ENCODE data around the gene UGT1A9. TPM values are rescaled to one million over a fixed set of nuclear protein-coding genes. Genes with fewer than 3 reads are reported as not detected.

UGT1A9 gene
- total RNA-seq, 1 donor from 2014 or later = not detected

GRCh38 chr2:233680361-233681045 lies 8.8 kb downstream of the UGT1A9 start:
- no peak for TF ChIP-seq CTCF (IDR thresholded peaks at IDR 0.05)
- Mint-ChIP-seq H3K27ac (no peak overlapping the region), H3K4me1 (peaks cover 13% of the 10 kb centered on the region), H3K27me3 (peaks cover 11% of the 10 kb centered on the region), H3K4me3 (no peak overlapping the region), H3K9me3 (no peaks in the 10 kb centered on the region), H3K36me3 (ENCODE audit: low read depth) (no peaks in the 10 kb centered on the region)
- CTCF ChIA-PET = interaction anchor here (0.8 kb wide), 1 partner anchor 35 kb away, joined by 3 read pairs; no protein-coding TSS in a partner anchor
- POLR2A ChIA-PET = no interaction called here
- intact Hi-C loops (cut with micrococcal nuclease) = no loop called here
- no peak for DNase-seq
- no peak for ATAC-seq (ENCODE audit: low read depth)

- H3K4me1 Mint-ChIP-seq = peaks cover 13% of the 10 kb centered on the region
- intact Hi-C loops (cut with micrococcal nuclease) = no loop called here
- H3K9me3 Mint-ChIP-seq = no peaks in the 10 kb centered on the region
- ATAC-seq (ENCODE audit: low read depth) (no peak), DNase-seq (no peak)
- H3K4me3 Mint-ChIP-seq = no peak within 1 kb of the TSS
- ChIA-PET CTCF (no interaction called here), POLR2A (no interaction called here)
- no peak for TF ChIP-seq CTCF (IDR thresholded peaks at IDR 0.05)
- no peak within 1 kb of the TSS for H3K27ac Mint-ChIP-seq
- no peaks in the 10 kb centered on the region for H3K36me3 Mint-ChIP-seq (ENCODE audit: low read depth)
- peaks cover 10% of the 10 kb centered on the region for H3K27me3 Mint-ChIP-seq
These were observed 9.9 kb downstream of the UGT1A9 start, which contains the start of gene UGT1A7 for GRCh38 chr2:233681521-233682099. TSS of gene UGT1A7 (plus strand) at chr2:233681901. CDS start at chr2:233681938, 37 bp downstream.

GRCh38 chr2:233684640-233685039 lies 12.9 kb downstream of the UGT1A9 start:
- Mint-ChIP-seq H3K27ac (no peak overlapping the region), H3K9me3 (no peaks in the 10 kb centered on the region), H3K27me3 (peaks cover 11% of the 10 kb centered on the region), H3K4me1 (peaks cover 13% of the 10 kb centered on the region), H3K4me3 (no peak overlapping the region), H3K36me3 (ENCODE audit: low read depth) (no peaks in the 10 kb centered on the region)
- DNase-seq = no peak
- intact Hi-C loops (cut with micrococcal nuclease) = no loop called here
- no peak for ATAC-seq (ENCODE audit: low read depth)
- no peak for TF ChIP-seq CTCF (IDR thresholded peaks at IDR 0.05)
- POLR2A ChIA-PET = no interaction called here
- CTCF ChIA-PET = no interaction called here

- Mint-ChIP-seq H3K27me3 (peaks cover 6% of the 10 kb centered on the region), H3K9me3 (no peaks in the 10 kb centered on the region), H3K27ac (no peak overlapping the region), H3K36me3 (ENCODE audit: low read depth) (no peaks in the 10 kb centered on the region), H3K4me1 (peaks cover 12% of the 10 kb centered on the region), H3K4me3 (no peak overlapping the region)
- CTCF ChIA-PET = no interaction called here
- no peak for DNase-seq
- POLR2A ChIA-PET = no interaction called here
- no peak for TF ChIP-seq CTCF (IDR thresholded peaks at IDR 0.05)
- ATAC-seq (ENCODE audit: low read depth) = no peak
- intact Hi-C loops (cut with micrococcal nuclease) = no loop called here
These were observed 15.2 kb downstream of the UGT1A9 start for GRCh38 chr2:233686928-233687327.

- no peaks in the 10 kb centered on the region for H3K9me3 Mint-ChIP-seq
- ChIA-PET CTCF (no interaction called here), POLR2A (no interaction called here)
- DNase-seq (no peak), ATAC-seq (ENCODE audit: low read depth) (no peak)
- H3K4me1 Mint-ChIP-seq = no peaks in the 10 kb centered on the region
- peaks cover 6% of the 10 kb centered on the region for H3K27me3 Mint-ChIP-seq
- H3K27ac Mint-ChIP-seq = no peak overlapping the region
- no peaks in the 10 kb centered on the region for H3K36me3 Mint-ChIP-seq (ENCODE audit: low read depth)
- intact Hi-C loops (cut with micrococcal nuclease) = no loop called here
- TF ChIP-seq CTCF (IDR thresholded peaks at IDR 0.05) = no peak
- no peak overlapping the region for H3K4me3 Mint-ChIP-seq
These were observed 16.6 kb downstream of the UGT1A9 start for GRCh38 chr2:233688341-233688740.

All from activated B cell treated with CpG ODN at 0.5 μM for 24 hours (primary cell).